ENCODE results near the gene CPPED1. TPM values are rescaled to one million over a fixed set of nuclear protein-coding genes. Genes with fewer than 3 reads are reported as not detected.

CPPED1 gene
- total and polyA plus RNA-seq, 2 experiments from 2014 or later, result 6.2 to 7.3 TPM

- Mint-ChIP-seq H3K36me3 (ENCODE audit: low read depth) (peaks cover 3% of the 10 kb centered on the region; the same call in 1 of the 3 replicates), H3K27ac (no peak overlapping the region), H3K27me3 (ENCODE audit: insufficient read depth, low read depth, poor library complexity) (no peaks in the 10 kb centered on the region), H3K9me3 (peaks cover 2% of the 10 kb centered on the region; the same call in 2 of the 3 replicates), H3K4me1 (no peaks in the 10 kb centered on the region), H3K4me3 (no peak overlapping the region)
- Histone ChIP-seq H3F3A (replicated peaks; ENCODE audit: low read depth) (no peaks in the 10 kb centered on the region), H3K36me3 (ENCODE audit: insufficient read depth) (no peaks in the 10 kb centered on the region), H3K27ac (ENCODE audit: low read depth) (no peak overlapping the region), H3K4me1 (ENCODE audit: insufficient read depth) (no peaks in the 10 kb centered on the region), H3K79me2 (replicated peaks; ENCODE audit: insufficient read depth) (no peaks in the 10 kb centered on the region), H4K20me1 (replicated peaks; ENCODE audit: insufficient read depth) (no peaks in the 10 kb centered on the region), H2AFZ (no peak overlapping the region), H3K9me2 (ENCODE audit: insufficient read depth) (no peaks in the 10 kb centered on the region), H3K4me2 (no peak overlapping the region), H3K4me3 (no peak overlapping the region), H3K27me3 (ENCODE audit: insufficient read depth) (no peaks in the 10 kb centered on the region)
- TF ChIP-seq, protein P1, sequence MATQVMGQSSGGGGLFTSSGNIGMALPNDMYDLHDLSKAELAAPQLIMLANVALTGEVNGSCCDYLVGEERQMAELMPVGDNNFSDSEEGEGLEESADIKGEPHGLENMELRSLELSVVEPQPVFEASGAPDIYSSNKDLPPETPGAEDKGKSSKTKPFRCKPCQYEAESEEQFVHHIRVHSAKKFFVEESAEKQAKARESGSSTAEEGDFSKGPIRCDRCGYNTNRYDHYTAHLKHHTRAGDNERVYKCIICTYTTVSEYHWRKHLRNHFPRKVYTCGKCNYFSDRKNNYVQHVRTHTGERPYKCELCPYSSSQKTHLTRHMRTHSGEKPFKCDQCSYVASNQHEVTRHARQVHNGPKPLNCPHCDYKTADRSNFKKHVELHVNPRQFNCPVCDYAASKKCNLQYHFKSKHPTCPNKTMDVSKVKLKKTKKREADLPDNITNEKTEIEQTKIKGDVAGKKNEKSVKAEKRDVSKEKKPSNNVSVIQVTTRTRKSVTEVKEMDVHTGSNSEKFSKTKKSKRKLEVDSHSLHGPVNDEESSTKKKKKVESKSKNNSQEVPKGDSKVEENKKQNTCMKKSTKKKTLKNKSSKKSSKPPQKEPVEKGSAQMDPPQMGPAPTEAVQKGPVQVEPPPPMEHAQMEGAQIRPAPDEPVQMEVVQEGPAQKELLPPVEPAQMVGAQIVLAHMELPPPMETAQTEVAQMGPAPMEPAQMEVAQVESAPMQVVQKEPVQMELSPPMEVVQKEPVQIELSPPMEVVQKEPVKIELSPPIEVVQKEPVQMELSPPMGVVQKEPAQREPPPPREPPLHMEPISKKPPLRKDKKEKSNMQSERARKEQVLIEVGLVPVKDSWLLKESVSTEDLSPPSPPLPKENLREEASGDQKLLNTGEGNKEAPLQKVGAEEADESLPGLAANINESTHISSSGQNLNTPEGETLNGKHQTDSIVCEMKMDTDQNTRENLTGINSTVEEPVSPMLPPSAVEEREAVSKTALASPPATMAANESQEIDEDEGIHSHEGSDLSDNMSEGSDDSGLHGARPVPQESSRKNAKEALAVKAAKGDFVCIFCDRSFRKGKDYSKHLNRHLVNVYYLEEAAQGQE (IDR thresholded peaks at IDR 0.05; ENCODE audit: unreplicated experiment), result no peak
- TF ChIP-seq ZNF114 (CRISPR knock-in tag; IDR thresholded peaks at IDR 0.05) (no peak), NANOG (IDR thresholded peaks at IDR 0.05; ENCODE audit: borderline replicate concordance) (no peak), EZH2 (IDR thresholded peaks at IDR 0.05; ENCODE audit: low read depth, unreplicated experiment) (no peak), JUNB (IDR thresholded peaks at IDR 0.05; ENCODE audit: unreplicated experiment) (no peak), CTCF (conservative IDR thresholded peaks at IDR 0.05; ENCODE audit: low read depth in 2 of 2) (no peak), POLR2AphosphoS5 (IDR thresholded peaks at IDR 0.05; ENCODE audit: low read depth) (no peak), EZH2phosphoT487 (IDR thresholded peaks at IDR 0.05; ENCODE audit: unreplicated experiment) (no peak), STAT1 (IDR thresholded peaks at IDR 0.05; ENCODE audit: unreplicated experiment) (no peak), ZNF331 (CRISPR knock-in tag; IDR thresholded peaks at IDR 0.05; ENCODE audit: low read depth) (no peak), ZNF462 (CRISPR knock-in tag; IDR thresholded peaks at IDR 0.05) (no peak), CREB1 (CRISPR knock-in tag; IDR thresholded peaks at IDR 0.05; ENCODE audit: low read depth) (no peak)
- TF ChIP-seq, protein P2, sequence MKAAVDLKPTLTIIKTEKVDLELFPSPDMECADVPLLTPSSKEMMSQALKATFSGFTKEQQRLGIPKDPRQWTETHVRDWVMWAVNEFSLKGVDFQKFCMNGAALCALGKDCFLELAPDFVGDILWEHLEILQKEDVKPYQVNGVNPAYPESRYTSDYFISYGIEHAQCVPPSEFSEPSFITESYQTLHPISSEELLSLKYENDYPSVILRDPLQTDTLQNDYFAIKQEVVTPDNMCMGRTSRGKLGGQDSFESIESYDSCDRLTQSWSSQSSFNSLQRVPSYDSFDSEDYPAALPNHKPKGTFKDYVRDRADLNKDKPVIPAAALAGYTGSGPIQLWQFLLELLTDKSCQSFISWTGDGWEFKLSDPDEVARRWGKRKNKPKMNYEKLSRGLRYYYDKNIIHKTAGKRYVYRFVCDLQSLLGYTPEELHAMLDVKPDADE (IDR thresholded peaks at IDR 0.05), result no peak
- no peak for ATAC-seq
- no peak for DNase-seq (ENCODE audit: low spot score)
These were observed 53.2 kb downstream of the CPPED1 start for GRCh38 chr16:12750554-12750918.

Data from GM23338 (cell line).